C4-2B (cell line): ENCODE data around the gene NRXN3.

Source experiments
- CTCF ChIP-seq: fragments of 450-650 bp; conservative IDR thresholded peaks from 2 replicates; pipeline ENCODE4 v1.5.1; 2017; ENCODE audit warnings: mild to moderate bottlenecking
- ZFX ChIP-seq: fragments of 450-650 bp; IDR thresholded peaks from 2 replicates; pipeline ENCODE4 v1.6.1; 2017

- TF ChIP-seq CTCF: no peak
- TF ChIP-seq ZFX: no peak
Measured at GRCh38 chr14:79598339-79598738, 1428.2 kb downstream of the NRXN3 start.
